WI38 (cell line): ENCODE measurements around the gene ZCCHC10.
"Not testable (repeated sequence)": the region's sequence is repeated elsewhere in the genome, so short reads cannot be mapped to it uniquely, and the experiment has no call there.

ENCODE experiments used
- H3K4me3 ChIP-seq: 2 replicates; pipeline ENCODE4 v1.5.1; 2011; ENCODE audit warnings: low read depth, mild to moderate bottlenecking, control low read depth, low read length
- TF ChIP-seq, protein P1 (sequence below): IDR thresholded peaks from 2 replicates; pipeline ENCODE4 v1.5.1; 2012; ENCODE audit warnings: low read depth, mild to moderate bottlenecking, control low read depth, low read length

Gene ZCCHC10

DNA sequence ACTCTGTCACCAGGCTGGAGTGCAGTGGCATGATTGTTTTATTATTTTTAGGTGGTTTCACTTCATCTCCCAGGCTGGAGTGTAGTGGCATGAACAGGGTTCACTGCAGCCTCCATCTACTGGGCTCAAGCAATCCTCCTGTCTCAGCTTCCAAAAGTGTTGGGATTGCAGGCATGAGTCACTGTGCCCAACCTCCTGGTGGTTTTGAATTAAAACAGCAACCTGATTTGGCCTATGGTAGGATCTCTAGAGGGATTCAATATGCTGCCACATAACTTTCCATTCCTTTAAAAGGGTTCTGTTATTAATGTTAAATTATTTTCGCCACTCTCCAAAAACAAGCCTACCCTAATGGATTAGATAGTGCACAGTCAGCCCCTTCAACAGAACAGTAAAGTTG, 15.6 kb upstream of the ZCCHC10 start:
- TF ChIP-seq, protein P1, sequence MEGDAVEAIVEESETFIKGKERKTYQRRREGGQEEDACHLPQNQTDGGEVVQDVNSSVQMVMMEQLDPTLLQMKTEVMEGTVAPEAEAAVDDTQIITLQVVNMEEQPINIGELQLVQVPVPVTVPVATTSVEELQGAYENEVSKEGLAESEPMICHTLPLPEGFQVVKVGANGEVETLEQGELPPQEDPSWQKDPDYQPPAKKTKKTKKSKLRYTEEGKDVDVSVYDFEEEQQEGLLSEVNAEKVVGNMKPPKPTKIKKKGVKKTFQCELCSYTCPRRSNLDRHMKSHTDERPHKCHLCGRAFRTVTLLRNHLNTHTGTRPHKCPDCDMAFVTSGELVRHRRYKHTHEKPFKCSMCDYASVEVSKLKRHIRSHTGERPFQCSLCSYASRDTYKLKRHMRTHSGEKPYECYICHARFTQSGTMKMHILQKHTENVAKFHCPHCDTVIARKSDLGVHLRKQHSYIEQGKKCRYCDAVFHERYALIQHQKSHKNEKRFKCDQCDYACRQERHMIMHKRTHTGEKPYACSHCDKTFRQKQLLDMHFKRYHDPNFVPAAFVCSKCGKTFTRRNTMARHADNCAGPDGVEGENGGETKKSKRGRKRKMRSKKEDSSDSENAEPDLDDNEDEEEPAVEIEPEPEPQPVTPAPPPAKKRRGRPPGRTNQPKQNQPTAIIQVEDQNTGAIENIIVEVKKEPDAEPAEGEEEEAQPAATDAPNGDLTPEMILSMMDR, result no peak
- H3K4me3 ChIP-seq, result no peak overlapping the region

- no peak overlapping the region for H3K4me3 ChIP-seq
- TF ChIP-seq, protein P1, result no peak
Observed at GRCh38 chr5:133041157-133041784, 14.9 kb upstream of the ZCCHC10 start.

DNA sequence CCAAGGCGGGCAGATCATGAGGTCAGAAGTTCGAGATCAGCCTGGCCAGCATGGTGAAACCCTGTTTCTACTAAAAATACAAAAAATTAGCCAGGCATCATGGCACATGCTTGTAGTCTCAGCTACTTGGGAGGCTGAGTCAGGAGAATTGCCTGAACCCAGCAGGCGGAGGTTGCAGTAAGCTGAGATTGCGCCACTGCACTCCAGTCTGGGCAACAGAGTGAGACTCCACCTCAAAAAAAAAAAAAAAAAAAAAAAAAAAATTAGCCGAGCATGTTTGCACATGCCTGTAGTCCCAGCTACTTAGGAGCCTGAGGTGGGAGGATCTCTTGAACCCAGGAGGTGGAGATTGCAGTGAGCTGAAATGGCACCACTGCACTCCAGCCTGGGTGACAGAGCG, 10.3 kb upstream of the ZCCHC10 start:
- H3K4me3 ChIP-seq, result not testable (repeated sequence)

- TF ChIP-seq, protein P1, result no peak
- no peak overlapping the region for H3K4me3 ChIP-seq
Observed at GRCh38 chr5:133035224-133035623, 8.9 kb upstream of the ZCCHC10 start.

GRCh38 chr5:133034064-133034463, 7.7 kb upstream of the ZCCHC10 start:
- TF ChIP-seq, protein P1, result no peak
- no peak overlapping the region for H3K4me3 ChIP-seq

DNA sequence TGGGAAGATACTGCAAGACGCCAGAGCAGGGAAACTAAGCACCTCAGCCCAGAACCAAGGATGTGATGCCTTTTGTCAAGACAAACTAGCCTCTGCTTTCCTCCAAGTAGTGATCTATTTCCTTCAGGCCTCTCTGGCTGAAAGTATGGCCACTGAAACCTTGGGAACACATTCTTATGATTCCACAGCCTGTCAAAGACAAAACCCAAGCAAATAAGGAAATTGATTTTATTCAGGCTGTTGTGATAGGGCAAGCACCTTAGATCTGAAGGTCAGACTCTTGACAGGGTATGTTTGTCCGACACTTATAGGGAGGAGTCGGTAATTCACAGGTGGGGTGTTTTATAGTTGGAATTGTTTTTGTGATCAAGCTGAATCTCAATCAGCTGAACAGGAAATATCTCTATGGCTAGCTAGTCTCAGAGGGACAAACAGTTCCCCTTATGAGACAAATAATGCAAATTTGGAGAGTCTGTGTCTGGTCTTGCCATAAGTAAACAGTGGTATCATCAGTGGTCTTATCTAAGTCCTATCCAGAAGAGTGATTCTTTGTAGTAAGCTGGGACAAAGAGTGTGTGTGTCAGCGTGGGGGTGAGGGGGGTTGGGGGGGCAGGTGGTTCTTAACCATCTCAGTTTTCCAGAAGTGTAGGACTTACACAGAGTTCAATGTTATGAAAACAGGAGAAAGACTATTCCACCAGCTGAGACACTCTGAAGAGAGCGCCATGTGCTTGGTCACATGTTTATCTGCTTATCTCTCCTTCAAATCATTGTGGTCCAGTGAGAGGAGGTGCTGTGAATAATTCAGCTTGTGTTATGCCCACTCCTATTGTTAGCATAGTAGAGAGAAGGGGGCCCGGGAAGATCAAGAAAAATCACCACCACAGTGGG, 6.7 kb upstream of the ZCCHC10 start:
- TF ChIP-seq, protein P1, result no peak

DNA sequence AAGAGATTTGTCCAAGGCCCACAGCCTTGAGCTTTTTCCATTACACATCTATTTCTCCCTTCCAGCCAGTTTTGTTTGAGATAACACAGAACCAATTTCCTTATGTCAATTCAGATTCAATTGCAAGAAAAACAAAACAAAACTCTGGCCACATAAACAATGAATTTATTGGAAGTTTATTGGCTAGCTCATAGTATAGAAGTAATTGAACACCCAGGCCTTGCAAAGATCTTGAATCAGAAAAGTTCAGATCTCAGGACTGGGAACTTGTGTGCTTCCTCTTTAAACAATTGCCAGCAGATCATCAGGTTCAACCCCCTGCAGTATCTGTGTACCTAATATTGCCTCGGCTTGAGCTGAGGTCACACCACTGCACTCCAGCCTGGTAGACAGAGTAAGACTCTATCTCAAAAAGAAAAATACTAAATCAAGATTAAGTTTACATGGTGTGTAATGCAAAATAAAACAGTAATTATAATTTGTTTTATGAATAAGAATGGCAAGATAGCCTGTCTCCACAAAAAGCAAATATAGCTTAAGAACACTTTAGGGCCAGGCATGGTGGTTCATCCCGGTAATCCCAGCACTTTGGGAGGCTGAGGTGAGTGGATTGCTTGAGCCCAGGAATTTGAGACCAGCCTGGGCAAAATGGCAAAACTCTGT, 4.1 kb upstream of the ZCCHC10 start:
- H3K4me3 ChIP-seq, result no peak overlapping the region
- TF ChIP-seq, protein P1, result no peak

More for the DNA sequence above, 6.7 kb upstream of the ZCCHC10 start:
- H3K4me3 ChIP-seq, result no peak overlapping the region
